NCI-H1092 treated with DMSO at 0.1 percent for 48 hours (cell line): ENCODE data around the gene ARHGEF26.

Experiments
- DNase-seq: peaks from one replicate; lab custom pipeline; 2025; lab: John Stamatoyannopoulos, UW

ARHGEF26 gene

GRCh38 chr3:154113609-154114008 is 7.6 kb upstream of the ARHGEF26 start:
- no peak for DNase-seq

DNA sequence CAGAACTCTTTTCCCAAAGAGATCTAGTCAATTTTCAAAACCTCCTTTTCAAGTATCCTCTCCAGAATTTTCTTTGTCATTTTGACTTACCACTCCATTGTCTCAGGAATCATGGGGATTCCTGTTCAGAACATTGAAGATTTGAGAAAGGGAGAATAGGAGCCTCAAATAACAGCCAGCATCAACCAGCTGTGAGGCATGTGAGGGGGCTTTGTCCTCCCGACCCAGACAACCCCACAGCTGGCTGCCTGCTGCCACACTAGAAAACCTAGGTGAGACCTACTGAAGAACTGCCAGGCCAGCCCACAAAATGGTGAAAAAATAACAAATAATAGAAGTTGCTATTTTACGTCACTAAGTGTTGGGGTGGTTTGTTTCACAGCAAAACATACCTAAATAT is 5.9 kb upstream of the ARHGEF26 start:
- DNase-seq: no peak

DNA sequence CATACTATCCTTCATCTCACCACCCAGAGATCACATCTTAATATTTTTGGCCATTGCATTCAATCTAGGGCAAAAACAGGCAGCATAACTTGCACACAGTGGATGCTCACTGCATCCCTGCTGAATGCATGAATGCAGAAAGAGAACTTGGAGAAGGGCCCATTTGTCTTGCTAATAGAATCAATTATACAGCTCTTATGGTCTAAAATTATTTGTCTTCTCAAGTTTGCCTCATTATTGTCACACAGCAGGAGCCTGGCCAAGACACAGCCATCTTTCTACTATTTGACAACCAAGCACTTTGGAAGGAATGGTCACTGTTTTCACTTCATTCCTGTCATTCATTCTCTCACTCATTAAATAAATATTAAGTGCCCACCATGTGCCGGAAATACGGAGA is 1.2 kb upstream of the ARHGEF26 start:
- DNase-seq: no peak

DNA sequence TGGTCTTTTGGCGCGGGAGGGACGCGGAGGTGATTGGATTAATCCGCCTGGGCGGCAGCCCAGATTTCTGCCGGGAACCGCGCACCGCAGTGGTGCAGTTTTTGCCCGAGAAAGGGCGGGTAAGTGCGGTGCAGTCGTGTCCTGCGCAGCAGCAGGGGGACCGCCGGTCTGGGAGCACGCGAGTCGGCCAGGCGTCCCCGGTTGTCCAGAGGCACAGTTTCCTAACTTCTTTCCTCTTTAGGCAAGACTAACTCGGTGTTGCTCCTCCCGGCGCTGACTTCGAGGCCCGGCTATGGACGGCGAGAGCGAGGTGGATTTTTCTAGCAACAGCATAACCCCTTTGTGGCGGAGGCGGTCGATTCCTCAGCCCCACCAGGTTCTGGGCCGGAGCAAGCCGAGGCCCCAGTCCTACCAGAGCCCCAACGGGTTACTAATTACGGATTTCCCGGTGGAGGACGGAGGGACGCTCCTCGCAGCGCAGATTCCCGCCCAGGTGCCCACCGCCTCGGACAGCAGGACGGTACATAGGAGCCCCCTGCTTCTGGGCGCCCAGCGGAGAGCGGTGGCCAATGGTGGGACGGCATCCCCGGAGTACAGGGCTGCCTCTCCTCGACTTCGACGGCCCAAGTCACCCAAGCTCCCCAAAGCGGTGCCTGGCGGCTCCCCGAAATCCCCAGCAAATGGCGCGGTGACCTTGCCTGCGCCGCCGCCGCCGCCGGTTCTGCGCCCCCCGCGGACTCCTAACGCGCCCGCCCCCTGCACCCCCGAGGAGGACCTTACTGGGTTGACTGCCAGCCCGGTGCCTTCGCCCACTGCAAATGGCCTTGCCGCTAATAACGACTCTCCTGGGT is 736 bp downstream of the ARHGEF26 start:
- peak; percentile 41 for DNase-seq

GRCh38 chr3:154122552-154122911 is 1.3 kb downstream of the ARHGEF26 start:
- DNase-seq: no peak

DNA sequence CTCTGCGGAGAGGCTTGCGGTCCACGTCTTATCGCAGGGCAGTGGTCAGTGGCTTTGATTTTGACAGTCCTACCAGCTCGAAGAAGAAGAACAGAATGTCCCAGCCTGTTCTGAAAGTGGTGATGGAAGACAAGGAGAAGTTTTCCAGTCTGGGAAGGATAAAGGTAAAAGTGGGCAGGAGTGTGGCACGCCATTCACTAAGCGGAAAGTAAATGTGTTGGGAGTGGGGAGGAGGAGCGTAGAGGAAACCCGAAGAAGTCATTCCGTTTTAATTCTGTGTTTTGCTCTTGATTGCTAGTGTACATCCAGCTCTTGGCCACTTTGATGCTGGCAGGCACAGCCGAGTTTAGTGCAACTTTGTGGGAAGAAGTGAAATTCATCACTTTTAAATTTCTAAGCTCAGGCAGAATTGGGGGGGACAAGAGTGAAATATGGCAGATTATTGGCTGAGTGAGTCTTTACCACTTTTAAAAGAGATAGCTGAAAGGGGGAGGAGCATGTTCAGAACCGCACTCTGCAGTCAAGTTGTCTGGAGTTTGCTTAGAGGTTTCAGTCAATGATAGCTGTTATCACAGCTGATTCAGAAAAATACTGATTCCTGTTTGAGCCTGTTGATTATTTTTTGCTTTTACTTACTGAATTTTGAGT is 1.8 kb downstream of the ARHGEF26 start:
- peak; percentile 7 for DNase-seq

DNA sequence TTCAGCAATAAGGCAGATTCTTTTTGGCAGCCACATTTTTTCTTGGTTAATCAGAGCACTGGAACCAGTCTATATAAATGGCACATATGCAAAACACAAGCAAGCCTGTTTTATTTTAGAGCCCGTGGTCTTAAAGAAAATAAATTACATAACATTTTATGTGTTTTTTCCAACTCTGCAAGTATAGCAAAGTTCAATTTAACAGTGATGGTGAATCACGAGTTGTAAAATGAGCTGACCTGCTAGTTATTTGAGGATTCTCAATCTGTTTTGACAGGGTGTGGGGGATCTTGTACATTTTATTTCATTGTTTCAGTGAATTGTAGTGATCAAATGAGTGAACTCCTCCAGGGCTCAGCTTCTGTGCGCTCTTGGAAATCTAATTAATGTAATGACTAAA is 2.7 kb downstream of the ARHGEF26 start:
- no peak for DNase-seq

GRCh38 chr3:154125378-154126030 is 4.3 kb downstream of the ARHGEF26 start:
- DNase-seq: no peak

DNA sequence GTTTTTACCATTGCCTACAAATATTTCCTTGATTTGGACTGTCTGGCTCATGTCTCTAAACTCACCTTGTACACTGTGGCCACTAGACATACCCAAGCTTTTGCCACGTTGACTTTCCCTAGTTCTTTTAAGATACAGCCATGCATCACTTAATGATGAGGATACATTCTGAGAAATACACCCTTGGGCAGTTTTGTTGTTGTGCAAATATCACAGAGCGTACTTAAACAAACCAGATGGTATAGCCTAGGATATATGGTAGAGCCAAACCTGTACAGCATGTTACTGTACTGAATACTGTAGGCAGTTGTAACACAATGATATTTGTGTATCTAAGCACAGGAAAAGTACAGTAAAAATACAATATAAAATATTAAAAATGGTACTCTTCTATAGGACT is 5.5 kb downstream of the ARHGEF26 start:
- no peak for DNase-seq

DNA sequence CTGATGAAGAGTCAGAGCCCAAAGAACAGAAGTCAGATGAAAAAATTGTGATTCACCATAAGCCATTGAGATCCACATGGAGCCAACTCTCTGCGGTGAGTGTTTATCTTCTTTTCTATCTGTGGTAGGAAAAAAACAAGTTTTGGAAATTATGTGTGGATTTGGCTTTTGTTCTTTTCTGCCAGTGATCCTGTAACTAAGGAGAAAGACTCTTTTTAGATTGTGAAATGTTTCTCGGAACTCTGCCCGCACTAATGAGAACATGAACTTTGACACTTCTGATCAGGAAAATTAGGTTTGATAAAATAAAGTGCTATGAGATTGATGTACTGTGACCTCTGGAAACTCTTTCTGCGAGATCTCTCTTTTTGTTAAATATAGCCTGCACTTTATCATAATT is 8.4 kb downstream of the ARHGEF26 start:
- DNase-seq: no peak

GRCh38 chr3:154130540-154130939 is 9.3 kb downstream of the ARHGEF26 start:
- no peak for DNase-seq

DNA sequence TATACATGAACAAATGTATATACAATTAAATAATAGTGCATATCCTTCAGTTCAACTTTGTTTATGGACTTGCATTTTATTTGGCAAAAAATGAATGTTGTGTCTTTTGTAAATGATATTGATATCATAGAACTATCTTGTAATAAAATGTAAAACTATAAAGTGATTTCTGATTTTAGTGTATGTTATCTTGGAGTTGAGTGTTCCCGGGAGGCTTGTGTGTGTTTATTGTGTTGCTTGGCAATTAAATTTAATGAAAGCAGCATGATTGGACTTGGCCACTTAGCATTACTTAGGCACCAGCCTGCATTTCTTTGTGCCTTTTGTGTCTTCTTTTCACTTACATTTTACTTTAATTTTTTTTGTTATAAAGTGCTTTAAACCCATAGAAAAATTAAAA is 10.6 kb downstream of the ARHGEF26 start:
- no peak for DNase-seq

GRCh38 chr3:154132777-154133375 is 11.7 kb downstream of the ARHGEF26 start:
- no peak for DNase-seq

GRCh38 chr3:154135511-154136173 is 14.5 kb downstream of the ARHGEF26 start:
- DNase-seq: no peak

GRCh38 chr3:154137036-154137435 is 15.8 kb downstream of the ARHGEF26 start:
- DNase-seq: no peak

DNA sequence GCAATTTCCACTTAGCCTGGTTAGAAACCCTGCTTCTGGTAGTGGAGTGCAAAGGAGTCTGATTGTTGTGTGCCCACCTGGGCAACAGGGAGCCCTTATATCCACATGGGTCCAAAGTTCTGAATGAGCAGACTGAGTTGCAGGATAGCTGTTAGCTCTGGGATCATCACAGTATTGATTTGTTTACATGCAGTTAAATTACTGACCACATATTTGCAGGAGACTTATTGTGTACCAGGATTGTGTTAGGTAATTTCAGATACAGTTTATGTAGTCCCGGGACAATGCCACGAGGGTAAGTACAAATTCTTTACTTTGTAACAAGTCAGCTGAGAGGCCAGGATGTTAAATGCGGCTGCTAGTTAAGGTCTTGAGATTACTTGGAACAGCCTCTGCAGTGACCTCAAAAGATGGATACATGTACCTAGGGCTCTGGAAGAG is 18.8 kb downstream of the ARHGEF26 start:
- no peak for DNase-seq

DNA sequence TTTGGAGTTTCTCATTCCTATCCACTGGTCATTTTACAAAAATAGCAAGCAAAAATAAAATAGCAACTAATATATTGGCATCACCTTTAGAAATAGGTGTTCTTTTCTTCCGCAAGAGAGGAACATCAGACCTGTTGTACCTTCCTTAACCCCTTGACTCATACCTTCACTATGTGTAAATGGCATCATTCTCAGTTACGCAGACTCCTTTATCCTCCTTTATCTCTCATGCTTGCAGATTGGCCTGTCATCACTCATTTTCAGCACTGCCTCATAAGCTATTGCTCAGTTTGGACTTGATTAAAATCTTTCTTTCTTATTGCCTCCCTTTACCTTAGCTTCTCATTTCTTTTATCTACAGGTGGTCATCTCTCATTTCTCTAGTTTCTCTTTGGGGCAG is 21.4 kb downstream of the ARHGEF26 start:
- DNase-seq: no peak

- no peak for DNase-seq
These were observed 22.7 kb downstream of the ARHGEF26 start for GRCh38 chr3:154143873-154144272.

DNA sequence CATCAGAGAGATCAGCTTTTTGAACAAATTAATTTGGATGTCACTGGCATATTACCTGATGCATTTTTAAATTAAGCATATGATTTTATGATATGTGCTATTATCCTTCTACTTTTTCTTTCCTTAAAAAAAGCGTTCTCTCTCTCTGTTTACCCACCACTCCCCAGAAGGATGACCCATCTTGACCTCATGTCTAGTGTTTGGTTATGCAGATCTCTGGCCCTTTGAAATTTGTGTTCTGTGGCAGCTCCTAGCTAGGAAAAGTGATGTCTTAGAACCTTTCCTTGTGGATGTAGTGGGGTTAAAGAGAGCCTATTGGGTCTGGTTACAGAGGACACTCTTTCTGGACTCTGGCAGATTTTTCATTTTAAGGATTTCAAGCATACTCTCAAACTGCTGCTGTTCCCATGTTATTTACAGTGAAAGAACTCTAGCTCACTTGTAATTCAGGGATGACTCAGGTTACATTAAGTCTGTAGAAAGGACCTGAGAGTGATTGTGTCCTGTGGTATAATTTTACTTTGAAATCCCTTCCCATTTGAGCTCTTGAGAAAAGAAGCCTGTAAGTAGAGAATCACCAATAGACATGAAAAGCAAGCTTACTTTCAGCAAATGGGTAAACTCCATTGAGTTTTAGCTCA is 23.8 kb downstream of the ARHGEF26 start:
- no peak for DNase-seq

DNA sequence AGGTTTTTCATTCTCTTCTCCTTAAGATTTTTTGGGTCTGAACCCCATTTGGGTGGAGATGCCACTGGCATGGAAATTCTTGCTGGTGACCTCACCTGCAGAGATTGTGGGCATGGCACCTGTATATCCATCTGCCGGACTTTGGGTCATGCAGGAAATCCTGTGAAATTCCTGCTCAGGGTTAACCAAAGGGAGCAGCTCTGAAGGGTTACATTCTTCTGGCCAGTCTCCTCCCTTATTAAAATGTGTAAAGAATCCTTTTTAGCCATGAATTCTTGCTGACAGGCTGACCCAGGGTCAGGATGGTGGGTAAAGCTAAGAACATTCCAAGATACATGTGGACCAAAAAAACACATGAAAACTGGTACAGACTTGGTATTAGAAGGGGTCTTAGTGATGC is 27.4 kb downstream of the ARHGEF26 start:
- DNase-seq: no peak

- DNase-seq: no peak
These were observed 28.1 kb downstream of the ARHGEF26 start for GRCh38 chr3:154149286-154149685.

GRCh38 chr3:154151969-154152368 is 30.8 kb downstream of the ARHGEF26 start:
- DNase-seq: no peak
